ENCODE measurements around the gene MRPS31. TPM values are rescaled to one million over a fixed set of nuclear protein-coding genes. Genes with fewer than 3 reads are reported as not detected.

The MRPS31 gene
- polyA plus RNA-seq, 3 donors: 9.5 to 11.4 (median 11.3) TPM

- Mint-ChIP-seq H3K4me1 (peaks cover 17% of the 10 kb centered on the region), H3K27me3 (ENCODE audit: low read depth in 3 of 3) (peaks cover 0 to 4% (median 0%) of the 10 kb centered on the region in 3 donors), H3K36me3 (peaks cover 27 to 74% of the 10 kb centered on the region in 2 donors), H3K27ac (peak overlapping the region in 1 of 7 donors; percentile 16), H3K4me3 (no peak overlapping the region), H3K9me3 (no peaks in the 10 kb centered on the region)
- Histone ChIP-seq H3K36me3 (replicated peaks in 1 of 2; ENCODE audit: control insufficient read depth in 1 of 2, insufficient read depth in 2 of 2, low read length in 2 of 2) (peaks cover 7 to 40% of the 10 kb centered on the region in 2 donors), H3K27me3 (ENCODE audit: control insufficient read depth in 2 of 2, insufficient read depth in 2 of 2, low read length in 2 of 2) (no peaks in the 10 kb centered on the region), H4K20me1 (ENCODE audit: insufficient read depth, low read length) (no peaks in the 10 kb centered on the region), H3K4me2 (replicated peaks; ENCODE audit: extremely low read depth, low read length, poor library complexity, severe bottlenecking) (no peak overlapping the region), H3K4me1 (ENCODE audit: control insufficient read depth in 1 of 2, insufficient read depth in 2 of 2, low read length in 2 of 2) (no peaks in the 10 kb centered on the region), H3K9ac (ENCODE audit: insufficient read depth, low read length, poor library complexity, severe bottlenecking) (no peak overlapping the region), H3K9me3 (replicated peaks in 1 of 2; ENCODE audit: control insufficient read depth in 1 of 2, insufficient read depth in 1 of 2, low read length in 2 of 2) (no peaks in the 10 kb centered on the region), H3K79me2 (ENCODE audit: insufficient read depth, low read length) (no peaks in the 10 kb centered on the region), H2AFZ (ENCODE audit: insufficient read depth, low read depth, low read length, poor library complexity, severe bottlenecking) (no peak overlapping the region), H3K27ac (ENCODE audit: low read depth in 1 of 2, low read length in 2 of 2) (no peak overlapping the region), H3K4me3 (replicated peaks in 1 of 3; ENCODE audit: low read depth in 2 of 3, low read length in 3 of 3) (no peak overlapping the region)
- 100% methylated on average over 1 of the region's 6 CpGs for WGBS (ENCODE audit: insufficient coverage)
- intact Hi-C loops (cut with micrococcal nuclease): no loop called here
- TF ChIP-seq CTCF (IDR thresholded peaks at IDR 0.05): no peak
- DNase-seq: no peak
Measured at GRCh38 chr13:40801255-40802217, 30.5 kb upstream of the MRPS31 start.

- H3K79me2 ChIP-seq (ENCODE audit: insufficient read depth, low read length): no peaks in the 10 kb centered on the region
- no peaks in the 10 kb centered on the region for H4K20me1 ChIP-seq (ENCODE audit: insufficient read depth, low read length)
- H3K4me1 ChIP-seq (ENCODE audit: control insufficient read depth in 1 of 2, insufficient read depth in 2 of 2, low read length in 2 of 2): no peaks in the 10 kb centered on the region
- no peaks in the 10 kb centered on the region for H3K27me3 ChIP-seq (ENCODE audit: control insufficient read depth in 2 of 2, insufficient read depth in 2 of 2, low read length in 2 of 2)
- Mint-ChIP-seq H3K27ac (peak overlapping the region in 1 of 7 donors; percentile 37), H3K4me3 (no peak overlapping the region), H3K4me1 (peaks cover 17% of the 10 kb centered on the region), H3K27me3 (ENCODE audit: low read depth in 3 of 3) (peaks cover 0 to 6% (median 0%) of the 10 kb centered on the region in 3 donors), H3K9me3 (no peaks in the 10 kb centered on the region), H3K36me3 (peaks cover 25 to 68% of the 10 kb centered on the region in 2 donors)
- intact Hi-C loops (cut with micrococcal nuclease): no loop called here
- no peak overlapping the region for H3K4me2 ChIP-seq (replicated peaks; ENCODE audit: extremely low read depth, low read length, poor library complexity, severe bottlenecking)
- H3K9me3 ChIP-seq (replicated peaks in 1 of 2; ENCODE audit: control insufficient read depth in 1 of 2, insufficient read depth in 1 of 2, low read length in 2 of 2): no peaks in the 10 kb centered on the region
- H2AFZ ChIP-seq (ENCODE audit: insufficient read depth, low read depth, low read length, poor library complexity, severe bottlenecking): no peak overlapping the region
- TF ChIP-seq CTCF (IDR thresholded peaks at IDR 0.05): no peak
- H3K9ac ChIP-seq (ENCODE audit: insufficient read depth, low read length, poor library complexity, severe bottlenecking): no peak overlapping the region
- peaks cover 7 to 33% of the 10 kb centered on the region in 2 donors for H3K36me3 ChIP-seq (replicated peaks in 1 of 2; ENCODE audit: control insufficient read depth in 1 of 2, insufficient read depth in 2 of 2, low read length in 2 of 2)
- H3K4me3 ChIP-seq (replicated peaks in 1 of 3; ENCODE audit: low read depth in 2 of 3, low read length in 3 of 3): no peak overlapping the region
- no peak for DNase-seq
- H3K27ac ChIP-seq (ENCODE audit: low read depth in 1 of 2, low read length in 2 of 2): no peak overlapping the region
- WGBS (ENCODE audit: insufficient coverage): 89% methylated on average over 3 of the region's 5 CpGs
Measured at GRCh38 chr13:40800559-40800958, 29.6 kb upstream of the MRPS31 start.

All from CD14-positive monocyte (primary cell).